Measurements from ENCODE around the gene EGFL7.

Gene EGFL7

GRCh38 chr9:136689108-136689460, 26.4 kb downstream of the EGFL7 start:
- no peaks in the 10 kb centered on the region for H3K9me3 ChIP-seq (ENCODE audit: severe bottlenecking)
- no peaks in the 10 kb centered on the region for H3K27me3 ChIP-seq (ENCODE audit: insufficient read depth, low read depth, severe bottlenecking)
- no peak overlapping the region for H3K27ac ChIP-seq
- no peak overlapping the region for H3K4me3 ChIP-seq (ENCODE audit: low read depth, low read length)
- no peak for TF ChIP-seq CTCF (IDR thresholded peaks at IDR 0.05; ENCODE audit: low read depth, low read length)
- peaks cover 3% of the 10 kb centered on the region; the same call in 1 of the 2 replicates for H3K36me3 ChIP-seq
- no peak for DNase-seq

- peaks cover 3% of the 10 kb centered on the region; the same call in 1 of the 2 replicates for H3K36me3 ChIP-seq
- no peak for DNase-seq
- H3K27ac ChIP-seq: no peak overlapping the region
- no peaks in the 10 kb centered on the region for H3K27me3 ChIP-seq (ENCODE audit: insufficient read depth, low read depth, severe bottlenecking)
- H3K4me3 ChIP-seq (ENCODE audit: low read depth, low read length): no peak overlapping the region
- no peak for TF ChIP-seq CTCF (IDR thresholded peaks at IDR 0.05; ENCODE audit: low read depth, low read length)
- no peaks in the 10 kb centered on the region for H3K9me3 ChIP-seq (ENCODE audit: severe bottlenecking)
Observed at GRCh38 chr9:136690104-136690805, 27.5 kb downstream of the EGFL7 start.

- Histone ChIP-seq H3K9me3 (ENCODE audit: severe bottlenecking) (no peaks in the 10 kb centered on the region), H3K4me3 (ENCODE audit: low read depth, low read length) (no peak overlapping the region), H3K27me3 (ENCODE audit: insufficient read depth, low read depth, severe bottlenecking) (no peaks in the 10 kb centered on the region), H3K36me3 (no peaks in the 10 kb centered on the region; the same call in 1 of the 2 replicates), H3K27ac (no peak overlapping the region)
- no peak for DNase-seq
- no peak for TF ChIP-seq CTCF (IDR thresholded peaks at IDR 0.05; ENCODE audit: low read depth, low read length)
Observed at GRCh38 chr9:136690806-136691261, 28.1 kb downstream of the EGFL7 start.

- no peak for DNase-seq
- H3K9me3 ChIP-seq (ENCODE audit: severe bottlenecking): no peaks in the 10 kb centered on the region
Observed at GRCh38 chr9:136691316-136692184, 28.8 kb downstream of the EGFL7 start.

More at GRCh38 chr9:136691316-136692184, 28.8 kb downstream of the EGFL7 start:
- no peak for TF ChIP-seq CTCF (IDR thresholded peaks at IDR 0.05; ENCODE audit: low read depth, low read length)
- H3K27ac ChIP-seq: no peak overlapping the region
- no peak overlapping the region for H3K4me3 ChIP-seq (ENCODE audit: low read depth, low read length)
- H3K36me3 ChIP-seq: no peaks in the 10 kb centered on the region
- H3K27me3 ChIP-seq (ENCODE audit: insufficient read depth, low read depth, severe bottlenecking): no peaks in the 10 kb centered on the region
